Ishikawa (cell line): Measurements from ENCODE around the gene DLGAP4.

Source experiments
- CEBPB ChIP-seq: IDR thresholded peaks from 2 replicates; pipeline ENCODE4 v1.6.1; 2012
- CREB1 ChIP-seq: IDR thresholded peaks from 2 replicates; pipeline ENCODE4 v1.6.1; 2012; ENCODE audit warnings: low read depth
- EGR1 ChIP-seq: IDR thresholded peaks from 2 replicates; pipeline ENCODE4 v1.6.1; 2012
- EP300 ChIP-seq: IDR thresholded peaks from 2 replicates; pipeline ENCODE4 v1.6.1; 2012; ENCODE audit warnings: borderline replicate concordance
- FOXM1 ChIP-seq: IDR thresholded peaks from 2 replicates; pipeline ENCODE4 v1.6.1; 2012; ENCODE audit warnings: low read depth, borderline replicate concordance
- NFIC ChIP-seq: IDR thresholded peaks from 2 replicates; pipeline ENCODE4 v1.6.1; 2012
- RAD21 ChIP-seq: IDR thresholded peaks from 2 replicates; pipeline ENCODE4 v1.6.1; 2012; ENCODE audit warnings: low read depth
- TAF1 ChIP-seq: IDR thresholded peaks from 2 replicates; pipeline ENCODE4 v1.6.1; 2012; ENCODE audit warnings: low read depth, mild to moderate bottlenecking
- TCF12 ChIP-seq: IDR thresholded peaks from 2 replicates; pipeline ENCODE4 v1.6.1; 2012; ENCODE audit warnings: low read depth
- TEAD4 ChIP-seq: IDR thresholded peaks from 2 replicates; pipeline ENCODE4 v1.6.1; 2012
- USF1 ChIP-seq: IDR thresholded peaks from 2 replicates; pipeline ENCODE4 v1.6.1; 2012
- YY1 ChIP-seq: IDR thresholded peaks from 2 replicates; pipeline ENCODE4 v1.6.1; 2012; ENCODE audit warnings: low read depth
- ZBTB7A ChIP-seq: IDR thresholded peaks from 2 replicates; pipeline ENCODE4 v1.6.1; 2012; ENCODE audit warnings: low read depth
- TF ChIP-seq, protein P1 (sequence below): IDR thresholded peaks from 2 replicates; pipeline ENCODE4 v1.6.1; 2012
- TF ChIP-seq, protein P2 (sequence below): IDR thresholded peaks from 2 replicates; pipeline ENCODE4 v1.6.1; 2012; ENCODE audit warnings: low read depth, mild to moderate bottlenecking

Gene DLGAP4

DNA sequence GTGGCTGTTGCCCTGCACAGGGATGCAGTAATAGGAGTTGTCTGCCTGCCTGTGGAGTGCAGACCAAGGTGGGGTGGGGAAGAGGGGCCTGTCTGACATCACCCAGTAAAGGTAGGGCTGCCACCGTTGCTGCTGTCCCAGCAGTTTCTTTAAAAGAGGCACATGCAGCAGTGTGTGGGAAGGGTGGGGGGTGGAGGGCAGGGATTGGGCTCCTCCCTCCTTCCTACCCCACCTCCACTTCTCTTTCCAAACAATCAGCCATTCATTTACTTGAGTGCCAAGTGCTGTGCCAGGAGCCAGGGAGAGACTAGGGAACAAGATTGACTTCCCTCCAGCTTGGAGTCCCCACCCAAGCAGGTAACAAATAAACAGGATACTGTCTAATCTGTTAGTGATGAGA, 168.4 kb downstream of the DLGAP4 start:
- TF ChIP-seq CREB1 = no peak
- no peak for TF ChIP-seq USF1
- TF ChIP-seq EP300 = no peak
- TF ChIP-seq FOXM1 = no peak

DNA sequence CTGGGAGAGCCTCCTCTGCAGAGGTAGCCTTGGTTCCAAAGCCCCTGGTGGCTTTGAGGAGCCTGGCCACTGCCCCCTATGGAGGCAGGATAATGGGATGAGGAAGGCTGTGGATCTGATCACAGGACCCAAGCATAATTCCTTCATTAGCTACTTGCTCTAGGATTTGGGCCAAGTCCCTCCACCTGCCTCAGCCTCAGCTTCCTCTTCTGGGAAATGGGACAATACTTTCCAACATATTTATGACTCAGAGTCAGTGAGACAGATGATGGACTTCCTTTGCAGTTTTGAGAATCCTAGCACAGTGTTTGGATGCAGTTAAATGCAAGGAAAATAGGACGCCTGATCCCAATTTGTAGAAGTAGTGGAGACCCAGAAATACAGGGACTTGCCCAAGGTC, 171.3 kb downstream of the DLGAP4 start:
- no peak for TF ChIP-seq NFIC

GRCh38 chr20:36478137-36478905, 172.2 kb downstream of the DLGAP4 start:
- TF ChIP-seq YY1 = no peak
- TF ChIP-seq FOXM1 = no peak
- no peak for TF ChIP-seq NFIC
- no peak for TF ChIP-seq TAF1
- TF ChIP-seq, protein P1, sequence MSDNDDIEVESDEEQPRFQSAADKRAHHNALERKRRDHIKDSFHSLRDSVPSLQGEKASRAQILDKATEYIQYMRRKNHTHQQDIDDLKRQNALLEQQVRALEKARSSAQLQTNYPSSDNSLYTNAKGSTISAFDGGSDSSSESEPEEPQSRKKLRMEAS = no peak

- no peak for TF ChIP-seq RAD21
Measured at GRCh38 chr20:36479938-36480337, 173.8 kb downstream of the DLGAP4 start.

DNA sequence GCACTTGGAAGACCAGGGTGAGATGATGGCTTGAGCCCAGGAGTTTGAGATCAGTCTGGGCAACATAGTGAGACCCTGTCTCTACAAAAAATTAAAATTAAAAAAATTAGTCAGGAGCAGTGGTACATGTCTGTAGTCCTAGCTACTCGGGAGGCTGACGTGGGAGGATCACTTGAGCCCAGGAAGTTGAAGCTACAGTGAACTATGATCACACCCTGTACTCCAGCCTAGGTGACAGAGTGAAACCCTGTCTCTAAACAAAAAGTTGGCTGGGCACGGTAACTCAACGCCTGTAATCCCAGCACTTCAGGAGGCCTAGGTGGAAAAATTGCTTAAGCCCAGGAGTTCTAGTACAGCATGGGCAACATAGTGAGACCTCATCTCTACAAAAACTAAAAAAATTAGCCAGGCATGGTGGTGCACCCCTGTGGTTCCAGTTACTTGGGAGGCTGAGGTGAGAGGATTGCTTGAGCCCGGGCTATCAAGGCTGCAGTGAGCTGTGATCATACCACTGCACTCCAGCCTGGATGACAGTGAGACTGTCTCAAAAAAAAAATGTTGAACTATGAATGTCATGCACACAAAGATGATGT, 174.4 kb downstream of the DLGAP4 start:
- TF ChIP-seq EP300 = no peak
- no peak for TF ChIP-seq RAD21
- no peak for TF ChIP-seq EGR1
- no peak for TF ChIP-seq CREB1
- no peak for TF ChIP-seq USF1
- no peak for TF ChIP-seq TAF1
- TF ChIP-seq, protein P1 = no peak
- no peak for TF ChIP-seq NFIC
- TF ChIP-seq ZBTB7A = no peak
- no peak for TF ChIP-seq TEAD4
- TF ChIP-seq, protein P2, sequence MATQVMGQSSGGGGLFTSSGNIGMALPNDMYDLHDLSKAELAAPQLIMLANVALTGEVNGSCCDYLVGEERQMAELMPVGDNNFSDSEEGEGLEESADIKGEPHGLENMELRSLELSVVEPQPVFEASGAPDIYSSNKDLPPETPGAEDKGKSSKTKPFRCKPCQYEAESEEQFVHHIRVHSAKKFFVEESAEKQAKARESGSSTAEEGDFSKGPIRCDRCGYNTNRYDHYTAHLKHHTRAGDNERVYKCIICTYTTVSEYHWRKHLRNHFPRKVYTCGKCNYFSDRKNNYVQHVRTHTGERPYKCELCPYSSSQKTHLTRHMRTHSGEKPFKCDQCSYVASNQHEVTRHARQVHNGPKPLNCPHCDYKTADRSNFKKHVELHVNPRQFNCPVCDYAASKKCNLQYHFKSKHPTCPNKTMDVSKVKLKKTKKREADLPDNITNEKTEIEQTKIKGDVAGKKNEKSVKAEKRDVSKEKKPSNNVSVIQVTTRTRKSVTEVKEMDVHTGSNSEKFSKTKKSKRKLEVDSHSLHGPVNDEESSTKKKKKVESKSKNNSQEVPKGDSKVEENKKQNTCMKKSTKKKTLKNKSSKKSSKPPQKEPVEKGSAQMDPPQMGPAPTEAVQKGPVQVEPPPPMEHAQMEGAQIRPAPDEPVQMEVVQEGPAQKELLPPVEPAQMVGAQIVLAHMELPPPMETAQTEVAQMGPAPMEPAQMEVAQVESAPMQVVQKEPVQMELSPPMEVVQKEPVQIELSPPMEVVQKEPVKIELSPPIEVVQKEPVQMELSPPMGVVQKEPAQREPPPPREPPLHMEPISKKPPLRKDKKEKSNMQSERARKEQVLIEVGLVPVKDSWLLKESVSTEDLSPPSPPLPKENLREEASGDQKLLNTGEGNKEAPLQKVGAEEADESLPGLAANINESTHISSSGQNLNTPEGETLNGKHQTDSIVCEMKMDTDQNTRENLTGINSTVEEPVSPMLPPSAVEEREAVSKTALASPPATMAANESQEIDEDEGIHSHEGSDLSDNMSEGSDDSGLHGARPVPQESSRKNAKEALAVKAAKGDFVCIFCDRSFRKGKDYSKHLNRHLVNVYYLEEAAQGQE = no peak
- TF ChIP-seq YY1 = no peak
- TF ChIP-seq FOXM1 = no peak
- TF ChIP-seq TCF12 = no peak
- TF ChIP-seq CEBPB = no peak

- TF ChIP-seq, protein P2 = no peak
- TF ChIP-seq EP300 (no peak), TEAD4 (no peak), TAF1 (no peak), CREB1 (no peak), CEBPB (no peak), TCF12 (no peak), EGR1 (no peak), NFIC (no peak), YY1 (no peak), FOXM1 (no peak), ZBTB7A (no peak), USF1 (no peak)
- TF ChIP-seq, protein P1 = no peak
Measured at GRCh38 chr20:36481380-36482043, 175.4 kb downstream of the DLGAP4 start.
